BLaER1 (cell line): ENCODE data around the gene ABHD17C.

ENCODE experiments used
- H3K27ac ChIP-seq: shearing (Covaris generic); formaldehyde crosslinking; 2 replicates; pipeline ENCODE4 v1.8.1; 2022
- H3K27me3 ChIP-seq: shearing (Covaris generic); formaldehyde crosslinking; 2 replicates; pipeline ENCODE4 v1.8.1; 2022
- H3K36me3 ChIP-seq: shearing (Covaris generic); formaldehyde crosslinking; 2 replicates; pipeline ENCODE4 v1.8.1; 2022
- H3K4me1 ChIP-seq: shearing (Covaris generic); formaldehyde crosslinking; 2 replicates; pipeline ENCODE4 v1.8.1; 2022
- H3K4me2 ChIP-seq: shearing (Covaris generic); formaldehyde crosslinking; 2 replicates; pipeline ENCODE4 v1.8.1; 2022
- H3K4me3 ChIP-seq: shearing (Covaris generic); formaldehyde crosslinking; 2 replicates; pipeline ENCODE4 v1.8.1; 2022
- H3K9ac ChIP-seq: shearing (Covaris generic); formaldehyde crosslinking; 2 replicates; pipeline ENCODE4 v1.8.1; 2022
- H3K9me3 ChIP-seq: shearing (Covaris generic); formaldehyde crosslinking; 2 replicates; pipeline ENCODE4 v1.8.1; 2022
- H4K20me1 ChIP-seq: shearing (Covaris generic); formaldehyde crosslinking; 2 replicates; pipeline ENCODE4 v1.8.1; 2022
- Cebpa-rat ChIP-seq: shearing (Covaris generic); IDR thresholded peaks from 2 replicates; pipeline ENCODE4 v1.8.1; 2022

ABHD17C gene

GRCh38 chr15:80727196-80727595, 32.1 kb downstream of the ABHD17C start:
- Histone ChIP-seq H3K4me2 (no peak overlapping the region), H3K9ac (no peak overlapping the region), H4K20me1 (peaks cover 72% of the 10 kb centered on the region), H3K9me3 (peaks cover 32% of the 10 kb centered on the region), H3K27me3 (no peaks in the 10 kb centered on the region), H3K4me1 (no peaks in the 10 kb centered on the region), H3K4me3 (no peak overlapping the region), H3K27ac (no peak overlapping the region), H3K36me3 (peaks cover 43% of the 10 kb centered on the region)
- no peak for TF ChIP-seq Cebpa-rat

DNA sequence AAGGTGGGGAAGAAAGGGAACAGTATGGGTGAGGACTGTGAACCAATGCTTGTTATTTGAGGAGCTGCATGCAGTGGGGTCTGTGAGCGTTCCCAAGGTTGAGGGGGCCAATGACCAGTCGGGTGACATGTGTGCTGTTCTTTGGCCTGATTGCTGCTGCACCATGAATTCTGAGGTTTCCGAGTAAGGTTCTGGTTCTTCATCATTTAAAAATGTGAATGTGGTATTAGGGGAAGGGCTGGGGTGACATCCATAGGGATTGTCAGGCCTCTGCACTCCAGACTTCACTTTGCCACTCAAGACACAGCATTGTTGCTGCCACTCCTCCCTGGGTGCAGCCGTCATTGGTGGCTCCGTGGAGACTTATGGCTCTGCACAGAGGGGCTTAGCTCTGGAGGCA, 32.5 kb downstream of the ABHD17C start:
- no peaks in the 10 kb centered on the region for H3K27me3 ChIP-seq
- TF ChIP-seq Cebpa-rat: no peak
- H3K4me3 ChIP-seq: no peak overlapping the region
- H3K27ac ChIP-seq: no peak overlapping the region
- peaks cover 72% of the 10 kb centered on the region for H4K20me1 ChIP-seq
- no peak overlapping the region for H3K9ac ChIP-seq
- peaks cover 43% of the 10 kb centered on the region for H3K36me3 ChIP-seq
- peaks cover 32% of the 10 kb centered on the region for H3K9me3 ChIP-seq
- H3K4me2 ChIP-seq: no peak overlapping the region
- H3K4me1 ChIP-seq: no peaks in the 10 kb centered on the region

GRCh38 chr15:80730387-80730786, 35.3 kb downstream of the ABHD17C start:
- no peak overlapping the region for H3K27ac ChIP-seq
- H3K4me3 ChIP-seq: no peak overlapping the region
- peaks cover 76% of the 10 kb centered on the region for H4K20me1 ChIP-seq
- peaks cover 15% of the 10 kb centered on the region for H3K9me3 ChIP-seq
- H3K4me1 ChIP-seq: no peaks in the 10 kb centered on the region
- no peak overlapping the region for H3K9ac ChIP-seq
- no peak for TF ChIP-seq Cebpa-rat
- H3K36me3 ChIP-seq: peaks cover 28% of the 10 kb centered on the region
- H3K4me2 ChIP-seq: no peak overlapping the region
- no peaks in the 10 kb centered on the region for H3K27me3 ChIP-seq

- no peaks in the 10 kb centered on the region for H3K4me1 ChIP-seq
- no peak overlapping the region for H3K4me2 ChIP-seq
- no peak overlapping the region for H3K9ac ChIP-seq
- peaks cover 25% of the 10 kb centered on the region for H3K36me3 ChIP-seq
- H3K4me3 ChIP-seq: no peak overlapping the region
- 0 out of 2 replicates have a peak, but pooled peaks cover 12% of the 10 kb centered on the region for H3K9me3 ChIP-seq
- no peak for TF ChIP-seq Cebpa-rat
- peaks cover 78% of the 10 kb centered on the region for H4K20me1 ChIP-seq
- H3K27ac ChIP-seq: no peak overlapping the region
- no peaks in the 10 kb centered on the region for H3K27me3 ChIP-seq
Observed at GRCh38 chr15:80730926-80731325, 35.8 kb downstream of the ABHD17C start.

DNA sequence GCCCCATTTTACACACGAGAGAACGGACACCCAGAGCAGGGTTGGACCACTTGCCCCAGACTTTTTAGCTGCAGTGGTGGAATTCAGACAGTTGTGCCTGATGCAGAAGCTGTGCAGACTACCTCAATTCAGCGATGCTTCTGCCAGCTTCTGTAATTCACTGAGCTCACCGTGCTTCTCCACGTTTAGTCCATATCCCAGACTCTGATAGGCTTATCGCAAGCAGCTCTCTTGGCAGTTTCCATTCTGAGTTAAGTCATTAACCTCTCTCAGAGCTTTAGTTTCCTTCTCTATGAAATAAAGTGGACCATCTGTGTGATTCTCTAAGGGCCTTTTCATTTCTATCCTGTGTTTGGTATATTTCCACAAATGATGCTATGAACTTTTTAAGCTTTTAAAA, 37.1 kb downstream of the ABHD17C start:
- Histone ChIP-seq H3K9me3 (peaks cover 12% of the 10 kb centered on the region; the same call in 1 of the 2 replicates), H3K9ac (no peak overlapping the region), H3K4me3 (no peak overlapping the region), H3K4me1 (no peaks in the 10 kb centered on the region), H3K27ac (no peak overlapping the region), H4K20me1 (peaks cover 75% of the 10 kb centered on the region), H3K36me3 (peaks cover 24% of the 10 kb centered on the region), H3K27me3 (no peaks in the 10 kb centered on the region), H3K4me2 (no peak overlapping the region)
- no peak for TF ChIP-seq Cebpa-rat

DNA sequence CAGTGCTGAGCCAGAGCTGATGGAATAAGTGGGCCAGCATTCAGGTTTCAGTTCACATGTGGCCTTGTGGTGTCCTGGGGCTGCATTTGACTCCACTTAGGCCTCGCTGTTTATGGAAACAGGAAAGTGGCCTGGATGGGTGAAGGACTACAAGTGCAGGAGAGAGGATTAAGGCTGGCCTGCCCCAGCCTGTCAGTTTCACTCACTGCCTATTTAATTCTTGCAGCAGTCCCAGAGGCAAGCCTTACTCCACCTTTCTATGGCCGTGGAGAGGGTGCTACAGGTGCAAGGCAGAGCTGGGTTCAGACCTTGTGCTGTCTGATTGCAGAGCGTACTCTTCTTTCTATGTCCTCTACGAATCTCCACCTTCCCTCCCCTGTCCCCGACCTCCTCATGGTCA, 37.7 kb downstream of the ABHD17C start:
- Histone ChIP-seq H3K9ac (no peak overlapping the region), H3K27ac (no peak overlapping the region), H3K4me3 (no peak overlapping the region), H4K20me1 (peaks cover 69% of the 10 kb centered on the region), H3K36me3 (peaks cover 22% of the 10 kb centered on the region), H3K4me2 (no peak overlapping the region), H3K9me3 (peaks cover 16% of the 10 kb centered on the region), H3K4me1 (no peaks in the 10 kb centered on the region), H3K27me3 (no peaks in the 10 kb centered on the region)
- no peak for TF ChIP-seq Cebpa-rat

GRCh38 chr15:80733460-80733859, 38.4 kb downstream of the ABHD17C start:
- peaks cover 28% of the 10 kb centered on the region for H3K36me3 ChIP-seq

DNA sequence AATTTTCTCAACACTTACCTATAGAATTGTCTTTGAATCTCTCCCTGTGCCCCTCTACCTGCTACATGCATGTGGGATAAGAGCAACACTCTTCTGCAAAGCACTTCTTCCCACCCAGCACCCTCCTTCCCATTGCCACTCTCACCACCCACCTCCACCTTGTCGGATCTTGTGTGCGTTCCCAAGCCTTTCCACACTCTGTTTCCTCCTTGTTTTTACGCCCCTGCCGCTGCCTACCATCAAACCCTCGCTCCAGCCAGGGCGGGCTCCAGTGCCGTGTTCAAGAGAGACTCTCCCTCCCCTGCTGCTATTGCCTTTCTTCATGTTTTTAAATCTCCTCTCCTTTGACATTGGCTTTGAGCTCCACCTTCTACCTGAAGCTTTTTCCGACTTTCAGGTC, 40.2 kb downstream of the ABHD17C start:
- Histone ChIP-seq H3K27ac (no peak overlapping the region), H3K27me3 (no peaks in the 10 kb centered on the region), H3K36me3 (peaks cover 45% of the 10 kb centered on the region), H4K20me1 (peaks cover 62% of the 10 kb centered on the region), H3K9ac (no peak overlapping the region), H3K4me1 (no peaks in the 10 kb centered on the region), H3K4me2 (no peak overlapping the region), H3K9me3 (peaks cover 24% of the 10 kb centered on the region), H3K4me3 (no peak overlapping the region)
- TF ChIP-seq Cebpa-rat: no peak

More at GRCh38 chr15:80733460-80733859, 38.4 kb downstream of the ABHD17C start:
- no peaks in the 10 kb centered on the region for H3K27me3 ChIP-seq
- H3K9me3 ChIP-seq: peaks cover 23% of the 10 kb centered on the region
- H3K9ac ChIP-seq: no peak overlapping the region
- H3K27ac ChIP-seq: no peak overlapping the region
- no peak overlapping the region for H3K4me2 ChIP-seq
- TF ChIP-seq Cebpa-rat: no peak
- peaks cover 63% of the 10 kb centered on the region for H4K20me1 ChIP-seq
- H3K4me1 ChIP-seq: no peaks in the 10 kb centered on the region
- H3K4me3 ChIP-seq: no peak overlapping the region

DNA sequence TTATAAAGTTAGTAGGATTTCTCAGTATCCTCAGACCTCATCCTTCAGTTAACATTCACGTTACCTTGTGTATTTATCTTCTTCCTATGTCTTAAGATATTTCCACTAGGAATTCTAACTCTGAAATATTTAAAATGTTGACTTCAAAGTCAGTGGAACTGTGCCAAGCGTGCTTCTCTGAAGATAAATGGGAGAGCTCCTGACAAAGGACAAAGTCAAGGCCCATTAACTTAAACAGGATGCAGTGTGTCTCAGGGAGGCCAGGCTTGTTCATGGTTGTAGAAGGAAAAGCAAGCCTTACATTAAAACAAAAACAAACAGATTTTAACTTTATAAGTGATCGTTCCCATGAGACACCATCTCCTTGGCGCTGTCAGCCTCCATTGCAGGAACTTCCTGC, 41.5 kb downstream of the ABHD17C start:
- Histone ChIP-seq H4K20me1 (peaks cover 58% of the 10 kb centered on the region), H3K9me3 (peaks cover 24% of the 10 kb centered on the region), H3K36me3 (peaks cover 48% of the 10 kb centered on the region), H3K27ac (no peak overlapping the region), H3K4me2 (no peak overlapping the region), H3K27me3 (no peaks in the 10 kb centered on the region), H3K4me3 (no peak overlapping the region), H3K9ac (no peak overlapping the region), H3K4me1 (no peaks in the 10 kb centered on the region)
- no peak for TF ChIP-seq Cebpa-rat

DNA sequence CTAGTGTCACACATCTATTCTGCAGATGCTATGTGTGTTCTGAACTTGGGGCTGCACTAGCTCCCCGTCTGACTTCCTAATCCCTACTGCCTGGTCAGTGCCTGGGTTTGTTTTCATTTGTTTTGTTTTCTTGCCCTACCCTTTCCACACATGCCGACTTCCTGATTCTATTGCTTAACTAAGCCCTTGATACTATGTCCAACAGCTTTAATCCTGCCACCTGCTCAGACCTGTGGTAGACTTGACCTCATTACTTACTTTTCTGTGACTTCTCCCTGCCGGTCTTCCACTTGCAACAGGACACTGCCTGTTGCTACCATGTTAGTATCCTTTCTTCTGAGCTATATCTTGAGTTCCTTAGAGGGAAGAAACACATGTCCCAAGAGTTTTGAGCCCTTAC, 44.8 kb downstream of the ABHD17C start:
- H3K36me3 ChIP-seq: peaks cover 44% of the 10 kb centered on the region
- no peaks in the 10 kb centered on the region for H3K27me3 ChIP-seq
- H3K9me3 ChIP-seq: peaks cover 24% of the 10 kb centered on the region
- no peak overlapping the region for H3K4me3 ChIP-seq
- no peak for TF ChIP-seq Cebpa-rat
- H3K9ac ChIP-seq: no peak overlapping the region
- H4K20me1 ChIP-seq: peaks cover 55% of the 10 kb centered on the region; the same call in 1 of the 2 replicates
- no peak overlapping the region for H3K4me2 ChIP-seq
- H3K27ac ChIP-seq: no peak overlapping the region
- no peaks in the 10 kb centered on the region for H3K4me1 ChIP-seq

DNA sequence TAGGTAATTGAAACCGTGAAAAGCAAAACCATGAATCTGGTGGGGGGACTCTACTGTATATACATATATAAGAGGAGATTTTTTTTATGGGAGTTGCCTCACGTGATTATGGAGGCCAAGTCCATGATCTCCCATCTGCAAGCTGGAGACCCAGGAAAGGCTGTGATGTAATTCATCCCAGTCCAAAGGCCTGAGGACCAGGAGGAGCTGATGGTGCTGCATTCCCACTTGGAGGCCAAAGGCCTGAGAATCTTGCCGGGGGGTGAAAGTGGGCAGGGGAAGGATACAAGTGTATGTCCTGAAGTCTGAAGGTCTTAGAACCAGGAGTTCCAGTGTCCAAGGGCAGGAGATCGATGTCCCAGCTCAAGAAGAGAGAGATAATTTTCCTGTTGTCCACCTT, 47.0 kb downstream of the ABHD17C start:
- H3K27me3 ChIP-seq: no peaks in the 10 kb centered on the region
- no peak overlapping the region for H3K4me3 ChIP-seq
- TF ChIP-seq Cebpa-rat: no peak
- no peaks in the 10 kb centered on the region for H3K4me1 ChIP-seq
- no peak overlapping the region for H3K9ac ChIP-seq
- H4K20me1 ChIP-seq: peaks cover 55% of the 10 kb centered on the region; the same call in 1 of the 2 replicates
- no peak overlapping the region for H3K4me2 ChIP-seq
- H3K9me3 ChIP-seq: peaks cover 31% of the 10 kb centered on the region
- H3K36me3 ChIP-seq: peaks cover 45% of the 10 kb centered on the region
- H3K27ac ChIP-seq: no peak overlapping the region
